PC-3 (cell line): ENCODE measurements around the gene NPHP3.

Source experiments
- EZH2 ChIP-seq: fragments of 300-600 bp; sonication (generic); IDR thresholded peaks from one replicate; pipeline ENCODE4 v1.6.1; 2017; ENCODE audit warnings: antibody characterized with exemption, mild to moderate bottlenecking, low read length; ENCODE audit not compliant: unreplicated experiment
- EZH2phosphoT487 ChIP-seq: fragments of 300-600 bp; sonication (generic); IDR thresholded peaks from 2 replicates; pipeline ENCODE4 v1.6.1; 2018; ENCODE audit warnings: mild to moderate bottlenecking, antibody characterized with exemption, low read length, borderline replicate concordance
- TF ChIP-seq, protein P1 (sequence below): fragments of 300-600 bp; sonication (generic); conservative IDR thresholded peaks from 2 replicates; pipeline ENCODE4 v1.5.1; 2017; ENCODE audit warnings: antibody characterized with exemption, low read depth, mild to moderate bottlenecking, low read length

DNA sequence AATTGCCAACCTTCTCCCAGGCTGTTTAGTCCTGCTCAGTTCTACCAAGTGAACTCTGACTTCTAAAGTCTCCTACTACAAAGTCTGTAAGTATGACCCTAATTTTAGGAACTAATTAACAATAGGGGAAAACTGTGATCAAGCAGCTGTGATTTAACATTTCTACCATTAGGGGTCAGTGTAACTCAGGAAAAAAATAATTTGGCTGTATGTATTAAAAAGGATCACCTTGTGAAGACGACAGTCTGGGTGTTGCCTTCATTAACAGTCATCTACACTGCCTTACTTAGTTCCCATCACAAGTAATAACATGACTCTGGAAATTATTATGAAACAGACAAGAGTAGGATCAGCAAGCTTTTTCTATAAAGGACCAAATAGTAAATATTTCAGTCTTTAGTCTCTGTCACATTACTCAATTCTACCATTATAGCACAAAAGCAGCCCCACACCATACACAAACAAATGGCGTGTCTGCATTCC, 4.2 kb upstream of the NPHP3 start:
- no peak for TF ChIP-seq EZH2phosphoT487
- no peak for TF ChIP-seq EZH2
- TF ChIP-seq, protein P1, sequence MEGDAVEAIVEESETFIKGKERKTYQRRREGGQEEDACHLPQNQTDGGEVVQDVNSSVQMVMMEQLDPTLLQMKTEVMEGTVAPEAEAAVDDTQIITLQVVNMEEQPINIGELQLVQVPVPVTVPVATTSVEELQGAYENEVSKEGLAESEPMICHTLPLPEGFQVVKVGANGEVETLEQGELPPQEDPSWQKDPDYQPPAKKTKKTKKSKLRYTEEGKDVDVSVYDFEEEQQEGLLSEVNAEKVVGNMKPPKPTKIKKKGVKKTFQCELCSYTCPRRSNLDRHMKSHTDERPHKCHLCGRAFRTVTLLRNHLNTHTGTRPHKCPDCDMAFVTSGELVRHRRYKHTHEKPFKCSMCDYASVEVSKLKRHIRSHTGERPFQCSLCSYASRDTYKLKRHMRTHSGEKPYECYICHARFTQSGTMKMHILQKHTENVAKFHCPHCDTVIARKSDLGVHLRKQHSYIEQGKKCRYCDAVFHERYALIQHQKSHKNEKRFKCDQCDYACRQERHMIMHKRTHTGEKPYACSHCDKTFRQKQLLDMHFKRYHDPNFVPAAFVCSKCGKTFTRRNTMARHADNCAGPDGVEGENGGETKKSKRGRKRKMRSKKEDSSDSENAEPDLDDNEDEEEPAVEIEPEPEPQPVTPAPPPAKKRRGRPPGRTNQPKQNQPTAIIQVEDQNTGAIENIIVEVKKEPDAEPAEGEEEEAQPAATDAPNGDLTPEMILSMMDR: peak; percentile 76
